ENCODE data around the gene MYO1F.

The MYO1F gene

DNA sequence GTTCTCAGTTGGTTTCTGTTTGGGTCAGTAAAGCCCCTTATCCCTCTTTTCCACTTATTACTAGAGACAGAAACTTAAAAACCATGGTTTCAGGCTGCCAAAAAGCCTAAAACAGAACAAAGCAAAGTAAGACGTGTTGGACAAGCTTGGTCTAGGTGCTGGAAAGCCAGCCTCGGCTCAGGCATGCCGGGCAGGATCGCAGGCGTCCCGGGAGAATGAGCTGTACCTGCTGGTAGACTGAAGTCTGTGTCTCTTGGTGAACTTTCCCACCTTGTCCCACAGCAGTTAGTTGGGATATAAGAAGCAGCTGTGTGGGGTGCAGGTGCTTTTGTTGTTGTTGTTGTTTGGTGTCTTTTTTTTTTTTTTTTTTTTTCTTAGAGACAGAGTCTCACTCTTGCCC, 95.6 kb downstream of the MYO1F start:
- TF ChIP-seq, protein P1, sequence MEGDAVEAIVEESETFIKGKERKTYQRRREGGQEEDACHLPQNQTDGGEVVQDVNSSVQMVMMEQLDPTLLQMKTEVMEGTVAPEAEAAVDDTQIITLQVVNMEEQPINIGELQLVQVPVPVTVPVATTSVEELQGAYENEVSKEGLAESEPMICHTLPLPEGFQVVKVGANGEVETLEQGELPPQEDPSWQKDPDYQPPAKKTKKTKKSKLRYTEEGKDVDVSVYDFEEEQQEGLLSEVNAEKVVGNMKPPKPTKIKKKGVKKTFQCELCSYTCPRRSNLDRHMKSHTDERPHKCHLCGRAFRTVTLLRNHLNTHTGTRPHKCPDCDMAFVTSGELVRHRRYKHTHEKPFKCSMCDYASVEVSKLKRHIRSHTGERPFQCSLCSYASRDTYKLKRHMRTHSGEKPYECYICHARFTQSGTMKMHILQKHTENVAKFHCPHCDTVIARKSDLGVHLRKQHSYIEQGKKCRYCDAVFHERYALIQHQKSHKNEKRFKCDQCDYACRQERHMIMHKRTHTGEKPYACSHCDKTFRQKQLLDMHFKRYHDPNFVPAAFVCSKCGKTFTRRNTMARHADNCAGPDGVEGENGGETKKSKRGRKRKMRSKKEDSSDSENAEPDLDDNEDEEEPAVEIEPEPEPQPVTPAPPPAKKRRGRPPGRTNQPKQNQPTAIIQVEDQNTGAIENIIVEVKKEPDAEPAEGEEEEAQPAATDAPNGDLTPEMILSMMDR (IDR thresholded peaks at IDR 0.05; ENCODE audit: low read length, missing control alignments), result no peak
- DNase-seq (ENCODE audit: low read depth), result no peak
- no peak overlapping the region for H3K4me3 ChIP-seq (replicated peaks; ENCODE audit: low read depth, low read length)

DNA sequence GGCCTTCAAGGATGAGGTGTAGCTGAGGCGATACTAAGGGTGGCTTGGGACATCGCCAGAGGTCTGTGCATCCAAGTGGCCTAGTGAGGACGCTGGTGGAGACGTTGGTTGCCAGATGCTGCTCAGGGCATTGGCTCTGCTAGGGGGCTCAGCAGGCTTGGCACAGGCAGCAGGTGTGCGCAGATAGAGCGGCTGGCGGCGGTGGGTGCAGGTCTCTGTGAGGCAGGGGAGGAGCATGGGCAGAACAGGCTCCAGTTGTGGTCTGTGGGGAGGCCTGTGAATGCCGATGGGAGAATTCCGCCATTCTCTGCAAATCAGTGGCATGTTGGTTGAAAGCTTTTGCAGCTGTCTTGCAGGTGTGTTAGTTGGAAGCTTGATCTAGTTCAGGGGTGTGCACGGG, 96.0 kb downstream of the MYO1F start:
- DNase-seq (ENCODE audit: low read depth), result no peak
- TF ChIP-seq, protein P1 (IDR thresholded peaks at IDR 0.05; ENCODE audit: low read length, missing control alignments), result no peak
- H3K4me3 ChIP-seq (replicated peaks; ENCODE audit: low read depth, low read length), result no peak overlapping the region

DNA sequence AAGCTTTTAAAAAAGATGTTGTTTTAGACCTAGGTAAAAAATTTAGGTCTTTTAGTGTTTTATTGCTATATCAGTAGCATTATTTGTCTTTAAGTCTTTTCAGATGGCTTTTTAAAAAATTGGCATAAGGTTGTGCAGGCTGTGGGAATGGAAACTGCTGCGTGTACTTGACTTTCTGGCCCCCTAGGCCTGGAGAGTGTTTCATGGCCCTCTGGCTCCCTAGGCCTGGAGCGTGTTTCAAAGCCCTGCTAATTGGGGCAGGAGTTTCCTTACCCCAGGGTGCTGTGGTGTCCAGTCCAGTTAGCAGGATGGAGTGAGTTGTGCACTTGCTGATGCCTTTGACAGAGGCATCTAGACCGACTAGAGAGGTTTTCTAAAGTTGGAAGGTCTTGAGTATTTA, 98.6 kb downstream of the MYO1F start:
- TF ChIP-seq, protein P1 (IDR thresholded peaks at IDR 0.05; ENCODE audit: low read length, missing control alignments), result no peak
- H3K4me3 ChIP-seq (replicated peaks; ENCODE audit: low read depth, low read length), result no peak overlapping the region
- DNase-seq (ENCODE audit: low read depth), result no peak

DNA sequence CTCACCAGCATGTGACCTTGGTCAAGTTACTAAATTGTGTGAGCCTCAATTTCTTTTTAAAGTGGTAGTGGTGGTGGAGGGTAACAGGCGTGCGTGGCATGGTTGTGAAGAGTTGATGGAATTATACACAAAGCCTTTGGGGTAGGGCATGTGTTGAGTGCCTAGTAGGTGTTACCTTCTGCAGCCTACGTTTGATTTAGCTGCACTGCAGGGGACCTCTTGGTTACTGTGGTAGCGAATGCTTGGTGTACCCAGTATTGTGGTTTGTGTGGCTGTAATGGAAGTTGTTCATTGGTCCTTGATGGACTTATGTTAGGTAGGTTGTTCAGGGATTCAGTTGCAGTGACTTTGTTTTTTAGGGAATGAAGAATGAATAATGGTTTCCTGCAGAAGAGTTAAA, 99.4 kb downstream of the MYO1F start:
- no peak for DNase-seq (ENCODE audit: low read depth)
- no peak overlapping the region for H3K4me3 ChIP-seq (replicated peaks; ENCODE audit: low read depth, low read length)
- TF ChIP-seq, protein P1 (IDR thresholded peaks at IDR 0.05; ENCODE audit: low read length, missing control alignments), result no peak

GRCh38 chr19:8476524-8476923, 100.7 kb downstream of the MYO1F start:
- TF ChIP-seq, protein P1 (IDR thresholded peaks at IDR 0.05; ENCODE audit: low read length, missing control alignments), result no peak
- no peak for DNase-seq (ENCODE audit: low read depth)
- no peak overlapping the region for H3K4me3 ChIP-seq (replicated peaks; ENCODE audit: low read depth, low read length)

DNA sequence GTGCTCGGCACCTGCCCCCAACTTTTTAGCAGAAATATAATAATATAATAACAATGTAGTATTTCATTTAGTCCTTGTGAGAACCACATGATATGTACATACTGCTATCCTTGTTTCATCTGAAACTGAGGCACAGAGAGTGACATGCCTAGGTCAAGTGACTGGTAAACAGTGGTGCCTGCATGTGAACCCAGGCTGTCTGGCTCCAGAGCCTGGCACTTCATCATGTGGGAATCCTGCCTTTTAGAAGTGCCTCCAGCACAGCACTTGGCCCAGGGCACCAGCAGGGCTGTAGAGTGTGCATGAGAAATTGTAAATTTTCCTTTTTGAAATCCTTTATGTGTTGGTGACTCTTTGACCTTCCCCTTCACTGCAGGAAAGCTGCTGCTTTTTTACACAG, 102.2 kb downstream of the MYO1F start:
- DNase-seq (ENCODE audit: low read depth), result no peak
- TF ChIP-seq, protein P1 (IDR thresholded peaks at IDR 0.05; ENCODE audit: low read length, missing control alignments), result no peak
- H3K4me3 ChIP-seq (replicated peaks; ENCODE audit: low read depth, low read length), result no peak overlapping the region

DNA sequence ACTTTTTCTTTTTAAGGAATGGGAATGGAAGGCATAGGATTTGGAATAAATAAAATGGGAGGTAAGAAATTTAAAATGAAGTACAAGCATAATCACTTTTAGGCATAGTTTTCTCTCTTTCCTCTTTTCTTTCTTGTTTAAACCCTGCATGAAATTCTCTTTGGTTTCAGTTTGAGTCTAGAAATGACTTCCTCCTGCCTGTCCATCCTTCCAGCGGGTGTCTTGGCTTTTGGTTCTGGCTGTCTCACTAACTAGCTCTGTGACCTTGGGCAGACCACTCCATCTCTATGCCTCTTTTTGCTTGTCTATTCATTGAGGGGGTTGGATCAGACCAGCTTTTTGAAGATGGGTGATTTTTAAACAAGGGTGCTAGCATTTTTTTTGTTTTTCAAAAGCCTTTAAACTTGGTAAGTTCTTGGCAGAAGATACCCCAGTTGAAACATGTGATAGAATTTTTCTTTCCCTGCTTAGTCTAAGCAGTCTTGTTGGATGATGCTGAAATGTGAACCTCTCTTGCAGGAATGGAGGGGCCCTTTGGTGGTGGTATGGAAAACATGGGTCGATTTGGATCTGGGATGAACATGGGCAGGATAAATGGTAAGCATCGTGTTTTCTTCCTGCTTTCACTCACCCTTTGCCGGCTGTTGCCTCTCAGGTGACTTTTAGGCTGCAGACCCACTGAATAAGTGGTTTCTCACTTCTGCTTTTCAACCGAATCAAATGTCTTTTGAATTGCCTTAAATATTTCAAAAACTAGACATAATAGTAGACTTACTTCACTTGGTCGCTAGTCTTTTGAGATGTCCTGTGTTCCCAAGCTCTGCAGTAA, 103.4 kb downstream of the MYO1F start:
- TF ChIP-seq, protein P1 (IDR thresholded peaks at IDR 0.05; ENCODE audit: low read length, missing control alignments), result no peak
- H3K4me3 ChIP-seq (replicated peaks; ENCODE audit: low read depth, low read length), result no peak overlapping the region
- DNase-seq (ENCODE audit: low read depth), result no peak

All from fibroblast of pulmonary artery (primary cell).